Retinal pigment epithelial cell (primary cell): ENCODE measurements around the gene PDK2.

Experiments
- DNase-seq: peaks from one replicate; pipeline ENCODE4 v3.0.0-alpha.2; 2010; ENCODE audit warnings: low read depth
- H3K4me3 ChIP-seq: 2 replicates; pipeline ENCODE4 v1.5.1; 2011; ENCODE audit warnings: mild to moderate bottlenecking, low read length, control low read depth, moderate library complexity
- CTCF ChIP-seq: conservative IDR thresholded peaks from 2 replicates; pipeline ENCODE4 v1.5.1; 2011; ENCODE audit warnings: low read depth, low read length, control low read depth, inconsistent platforms

Gene PDK2

GRCh38 chr17:50048988-50049387 lies 46.2 kb upstream of the PDK2 start:
- no peak for DNase-seq
- TF ChIP-seq CTCF: no peak
- no peak overlapping the region for H3K4me3 ChIP-seq

- no peak for TF ChIP-seq CTCF
- DNase-seq: no peak
- no peak overlapping the region for H3K4me3 ChIP-seq
Observed at GRCh38 chr17:50049636-50050035, 45.5 kb upstream of the PDK2 start.

- H3K4me3 ChIP-seq: no peak overlapping the region
- TF ChIP-seq CTCF: no peak
- no peak for DNase-seq
Observed at GRCh38 chr17:50050431-50051032, 44.6 kb upstream of the PDK2 start.

- no peak for TF ChIP-seq CTCF
- no peak for DNase-seq
- H3K4me3 ChIP-seq: no peak overlapping the region
Observed at GRCh38 chr17:50051082-50051576, 44.0 kb upstream of the PDK2 start.

- DNase-seq: no peak
- TF ChIP-seq CTCF: no peak
- no peak overlapping the region for H3K4me3 ChIP-seq
Observed at GRCh38 chr17:50051606-50052005, 43.5 kb upstream of the PDK2 start.

DNA sequence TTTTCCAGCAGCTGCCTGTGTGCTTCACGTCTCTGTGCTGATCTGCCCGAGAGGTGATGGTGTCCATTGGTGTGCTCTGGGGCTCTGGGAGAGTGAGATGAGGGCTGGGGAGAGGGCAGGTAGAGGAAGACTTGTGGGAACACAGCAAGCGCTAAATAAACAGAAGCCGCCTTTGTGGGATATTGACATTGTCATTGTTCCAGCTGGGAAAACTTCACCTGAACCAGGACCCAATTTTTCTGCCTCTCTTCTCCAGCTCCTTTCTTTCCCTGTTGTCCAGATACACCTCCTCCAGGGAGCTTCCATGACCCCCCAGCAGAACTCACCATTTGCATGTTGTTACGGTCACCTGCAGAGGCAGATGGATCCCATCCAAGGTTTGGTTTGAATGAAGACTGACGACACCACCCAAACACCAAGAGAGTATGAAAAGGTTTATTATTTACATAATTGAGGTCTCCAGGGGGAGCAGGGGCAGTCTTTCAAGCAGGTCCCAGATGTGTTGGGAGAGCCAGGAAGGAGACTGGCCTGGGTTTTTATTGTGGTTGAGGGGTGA lies 42.8 kb upstream of the PDK2 start:
- H3K4me3 ChIP-seq: no peak overlapping the region
- DNase-seq: no peak
- no peak for TF ChIP-seq CTCF
